GM18526 (cell line): ENCODE data around the gene EVL.

Experiments
- POLR2A ChIP-seq: IDR thresholded peaks from 3 replicates; pipeline ENCODE4 v1.6.1; 2011; ENCODE audit not compliant: insufficient read length; ENCODE audit errors: extremely low read depth

EVL gene

DNA sequence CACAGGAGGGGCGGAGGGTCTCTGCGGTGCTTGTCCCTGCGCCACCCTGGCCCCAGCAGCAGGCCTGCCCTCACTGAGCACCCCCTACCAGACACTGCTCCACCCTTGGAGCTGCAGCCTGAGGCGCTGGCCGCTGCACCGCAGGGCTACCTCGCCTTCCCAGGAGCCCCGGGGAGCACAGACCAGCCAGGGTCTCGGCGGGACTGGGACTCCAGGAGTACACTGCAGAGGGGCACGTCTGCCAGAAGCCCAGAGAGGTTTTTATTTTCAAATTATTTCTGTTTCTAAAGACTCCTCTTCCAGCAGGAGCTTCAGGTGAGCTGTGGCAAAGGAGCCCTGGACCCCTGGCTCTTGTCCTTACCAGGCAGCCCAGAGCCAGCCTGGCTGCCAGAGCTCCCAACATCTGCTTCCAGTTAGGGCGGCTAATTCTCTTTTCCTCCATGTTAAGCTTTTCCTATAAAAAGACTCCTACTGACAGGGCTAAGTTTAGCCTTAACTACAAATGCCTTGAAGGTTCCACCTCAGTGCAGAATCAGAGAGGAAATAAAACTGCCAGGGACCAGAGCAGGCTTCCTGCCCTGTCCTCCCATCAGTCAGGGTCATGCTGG, 67.8 kb downstream of the EVL start:
- no peak for TF ChIP-seq POLR2A

DNA sequence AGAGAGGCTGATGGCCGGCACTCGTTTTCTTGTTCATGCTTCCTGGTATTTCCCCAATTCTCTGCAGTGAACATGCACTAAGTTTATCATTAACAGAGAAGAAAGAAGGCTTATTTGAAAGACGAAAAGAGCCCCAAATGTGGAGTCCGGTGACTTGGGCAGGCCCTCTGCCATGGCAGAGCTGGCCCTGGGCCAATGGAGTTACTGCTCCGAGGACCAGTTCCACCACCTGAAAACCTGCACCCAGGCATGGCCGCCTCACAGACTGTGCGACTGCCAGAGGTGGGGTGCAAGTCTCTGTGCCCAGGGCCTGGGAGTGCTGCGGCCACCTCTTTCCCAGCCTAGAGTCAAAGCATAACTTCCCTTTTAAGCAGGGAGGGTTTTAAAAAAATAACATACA, 69.4 kb downstream of the EVL start:
- no peak for TF ChIP-seq POLR2A

DNA sequence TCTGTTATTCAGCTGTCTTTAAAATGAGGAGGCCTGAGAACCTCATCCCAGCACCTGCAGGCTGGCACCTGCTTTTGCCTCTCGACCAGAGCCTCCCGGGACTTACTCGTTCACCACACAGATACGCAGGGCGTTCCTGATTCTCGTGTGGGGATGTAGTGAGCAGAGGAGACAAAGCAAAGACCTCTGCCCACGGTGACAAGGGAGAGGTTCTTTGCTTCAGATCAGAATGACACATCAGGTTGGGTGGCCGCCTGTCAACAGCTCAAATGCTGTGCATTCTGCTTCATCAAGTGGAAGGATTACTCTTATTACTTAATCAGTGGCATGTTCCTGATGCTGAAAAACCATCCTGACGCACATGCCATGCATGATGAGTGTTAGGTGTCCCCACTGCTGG, 69.9 kb downstream of the EVL start:
- TF ChIP-seq POLR2A, result no peak

DNA sequence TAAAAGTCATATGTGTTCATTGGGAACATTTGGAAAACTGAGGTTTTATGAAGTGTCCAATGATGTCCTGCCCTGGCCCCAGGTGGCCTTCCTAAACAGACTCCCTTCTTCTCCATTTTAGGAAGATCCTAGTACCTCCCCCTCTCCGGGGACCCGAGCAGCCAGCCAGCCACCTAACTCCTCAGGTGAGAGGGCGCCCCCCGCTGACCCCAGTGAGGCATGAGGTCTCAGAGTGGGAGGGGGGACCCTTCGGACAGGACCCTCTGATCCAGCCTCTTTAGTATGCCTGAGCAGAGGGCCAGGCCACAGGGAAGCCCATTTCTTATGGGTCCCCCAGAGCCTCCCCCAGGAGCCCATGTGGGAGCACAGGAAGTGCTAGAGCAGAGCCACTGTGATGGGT, 70.6 kb downstream of the EVL start:
- no peak for TF ChIP-seq POLR2A

DNA sequence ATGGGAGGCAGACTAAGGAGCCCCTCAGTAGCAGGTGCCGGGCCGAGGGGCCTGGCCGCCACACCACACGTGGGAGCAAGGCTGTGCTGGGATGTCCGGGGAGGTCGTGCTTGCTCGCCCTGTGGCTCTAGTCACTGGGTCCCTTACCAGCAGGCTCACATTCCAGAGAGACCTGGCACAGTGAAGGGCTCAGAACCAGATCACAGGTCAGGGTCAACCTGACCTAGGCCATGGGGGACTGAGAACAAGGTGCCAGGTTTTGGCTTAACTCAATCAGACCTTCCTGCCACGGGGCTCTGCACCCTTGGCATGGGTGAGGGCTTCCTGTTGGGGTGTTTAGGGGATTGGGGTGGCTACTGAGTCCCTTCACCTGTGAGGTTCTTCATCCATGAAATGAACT, 72.0 kb downstream of the EVL start:
- no peak for TF ChIP-seq POLR2A

DNA sequence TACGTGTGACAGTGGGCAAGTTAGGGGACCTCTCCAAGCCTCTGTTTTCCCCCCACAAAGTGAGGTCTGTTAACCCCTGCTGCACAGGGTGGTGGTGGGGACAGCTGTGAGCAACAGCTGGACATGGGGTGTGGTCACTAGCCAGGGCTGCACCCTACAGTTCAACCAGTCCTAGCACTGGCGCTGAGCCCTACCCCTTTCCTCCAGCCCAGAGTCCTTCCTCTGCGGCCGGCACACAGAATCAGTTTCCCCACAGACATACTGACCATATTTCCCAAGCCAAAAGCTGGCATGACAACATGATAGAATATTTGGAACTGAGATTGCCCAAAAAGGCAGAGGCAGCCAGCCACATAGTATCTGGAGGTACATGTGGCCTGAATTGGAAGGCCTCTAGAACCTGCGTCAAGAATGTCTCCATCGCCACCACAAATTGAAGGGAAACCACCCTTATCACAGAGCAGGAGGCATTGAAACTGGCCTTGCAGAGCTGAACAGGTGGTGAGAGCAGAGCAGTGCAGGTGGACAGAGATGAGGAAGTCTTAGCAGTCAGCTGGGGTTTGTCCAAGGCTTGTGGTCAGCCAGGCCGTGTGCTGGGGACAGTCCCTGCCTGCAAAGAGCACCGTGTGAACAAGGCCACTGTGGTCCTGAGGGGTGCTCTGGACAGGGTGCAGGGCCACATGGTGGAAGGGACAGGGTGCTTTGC, 73.0 kb downstream of the EVL start:
- TF ChIP-seq POLR2A, result no peak

DNA sequence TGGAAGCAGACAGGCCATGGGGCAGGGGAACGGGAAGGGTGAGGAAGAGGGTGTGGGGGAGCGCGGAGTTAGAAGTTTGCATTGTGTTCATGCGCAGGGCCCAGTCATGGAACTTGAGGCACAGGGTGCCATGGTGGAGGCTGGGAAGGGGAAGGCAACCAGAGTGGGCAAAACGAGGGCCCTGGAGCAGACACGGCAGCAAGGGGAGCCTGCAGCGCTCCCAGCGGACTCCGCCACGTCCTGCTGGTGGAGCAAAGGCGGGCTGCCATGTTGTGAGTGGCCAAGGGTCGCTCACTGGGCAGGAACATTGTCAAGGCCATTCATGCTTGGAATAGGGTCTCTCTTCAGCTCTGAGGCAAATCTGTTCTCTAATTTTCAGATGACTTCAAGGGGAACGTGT, 73.7 kb downstream of the EVL start:
- TF ChIP-seq POLR2A, result no peak

DNA sequence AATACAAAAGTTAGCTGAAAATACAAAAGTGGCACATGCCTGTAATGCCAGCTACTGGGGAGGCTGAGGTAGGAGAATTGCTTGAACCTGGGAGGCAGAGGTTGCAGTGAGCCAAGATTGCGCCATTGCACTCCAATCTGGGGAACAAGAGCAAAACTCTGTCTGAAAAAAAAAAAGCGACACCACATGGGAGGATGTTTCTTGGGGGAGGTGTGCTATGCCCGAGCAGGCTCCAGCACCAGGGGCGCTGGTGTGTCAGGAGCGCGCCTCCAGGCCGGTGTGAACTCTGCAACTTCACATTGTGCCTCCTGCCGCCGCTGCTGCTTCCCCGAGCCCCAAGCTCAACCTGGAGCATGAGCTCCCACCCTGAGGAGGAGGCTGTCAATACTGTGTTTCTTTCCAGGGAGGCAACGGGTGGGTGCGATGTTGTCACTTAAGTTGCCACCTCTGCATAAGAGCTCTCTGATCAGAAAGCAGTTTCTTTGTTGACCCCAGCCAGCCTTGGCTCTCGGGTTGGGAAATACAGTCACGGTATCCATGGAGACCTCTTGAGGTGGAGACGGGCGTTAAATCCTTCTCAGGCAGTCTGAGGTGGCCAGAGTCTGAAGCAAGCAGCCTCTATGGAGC, 75.3 kb downstream of the EVL start:
- TF ChIP-seq POLR2A, result no peak

DNA sequence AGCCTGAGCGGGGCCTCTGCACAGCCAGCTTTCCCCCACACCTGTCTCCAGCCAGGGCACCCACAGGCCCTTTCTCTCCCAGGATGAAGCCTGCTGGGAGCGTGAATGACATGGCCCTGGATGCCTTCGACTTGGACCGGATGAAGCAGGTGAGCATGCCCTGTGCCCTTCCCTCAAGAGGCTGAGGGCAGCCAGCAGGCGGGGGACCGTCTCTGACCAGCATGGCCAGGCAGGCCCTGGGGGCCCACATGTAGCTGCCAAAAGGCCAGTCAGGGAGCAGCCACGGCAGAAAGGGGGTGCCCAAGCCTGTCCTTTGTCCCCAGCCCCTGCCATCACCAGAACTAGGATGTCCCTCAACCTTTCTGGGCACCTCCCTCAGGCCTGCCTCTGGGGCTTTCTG, 75.9 kb downstream of the EVL start:
- TF ChIP-seq POLR2A, result no peak

DNA sequence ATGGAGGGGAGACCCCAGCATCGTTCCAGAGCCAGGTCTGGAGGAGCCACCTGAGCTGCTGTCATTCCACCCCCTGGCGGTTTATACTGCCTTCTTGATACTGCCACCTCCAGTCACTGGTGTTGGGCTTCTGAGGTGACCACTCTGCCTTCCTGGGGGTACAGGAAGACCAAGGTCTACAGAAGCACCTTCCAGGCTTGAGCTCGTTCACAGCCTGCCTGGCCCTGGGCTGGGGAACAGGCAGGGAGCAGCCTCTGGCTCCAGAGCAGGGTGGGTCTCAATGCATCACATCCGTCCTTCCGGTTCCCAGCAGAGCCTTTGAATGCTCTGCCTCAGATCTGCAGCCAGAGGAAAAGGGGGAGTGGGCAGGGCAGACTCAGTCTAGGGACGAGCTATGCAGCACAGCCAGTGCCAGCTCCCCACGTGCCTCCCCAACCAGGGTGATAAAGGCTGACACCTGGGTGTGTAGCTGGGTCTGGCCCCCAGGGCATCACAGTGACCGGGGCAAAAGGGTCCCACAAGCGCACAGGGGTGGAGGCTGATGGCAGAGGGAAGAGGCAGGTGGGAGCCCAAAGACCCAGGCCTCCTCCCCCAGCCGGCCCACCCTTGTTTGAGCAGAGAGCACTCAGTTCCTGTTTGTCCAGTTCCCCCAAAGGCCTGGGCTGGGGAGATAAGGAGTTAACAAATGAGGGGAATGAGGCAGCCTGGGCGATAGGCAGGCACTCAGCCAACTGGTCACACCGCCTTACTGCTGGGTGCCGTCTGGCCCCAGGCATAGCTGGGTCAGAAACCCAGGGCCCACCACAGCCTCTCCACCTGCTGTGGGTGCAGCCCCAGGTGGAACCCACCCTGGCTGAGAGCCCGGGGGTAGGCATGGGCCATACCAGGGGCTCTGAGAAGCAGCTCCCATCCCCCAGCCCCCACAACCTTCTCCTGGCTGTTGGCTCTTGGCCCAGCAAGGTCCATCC, 77.1 kb downstream of the EVL start:
- no peak for TF ChIP-seq POLR2A

DNA sequence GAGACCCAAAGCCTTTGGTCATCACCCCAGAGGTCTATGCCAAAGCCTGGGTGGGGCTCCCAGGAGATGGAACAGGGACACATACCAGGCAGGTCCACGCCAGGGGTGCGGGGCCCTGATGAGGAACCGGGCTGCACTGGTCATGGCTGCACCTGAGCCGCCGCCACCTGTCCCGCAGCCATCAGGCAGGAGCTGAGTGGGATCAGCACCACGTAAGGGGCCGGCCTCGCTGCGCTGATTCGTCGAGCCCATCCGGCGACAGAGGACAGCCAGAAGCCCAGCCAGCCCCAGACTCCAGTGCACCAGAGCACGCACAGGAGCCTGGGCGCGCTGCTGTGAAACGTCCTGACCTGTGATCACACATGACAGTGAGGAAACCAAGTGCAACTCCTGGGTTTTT, 78.3 kb downstream of the EVL start:
- no peak for TF ChIP-seq POLR2A

DNA sequence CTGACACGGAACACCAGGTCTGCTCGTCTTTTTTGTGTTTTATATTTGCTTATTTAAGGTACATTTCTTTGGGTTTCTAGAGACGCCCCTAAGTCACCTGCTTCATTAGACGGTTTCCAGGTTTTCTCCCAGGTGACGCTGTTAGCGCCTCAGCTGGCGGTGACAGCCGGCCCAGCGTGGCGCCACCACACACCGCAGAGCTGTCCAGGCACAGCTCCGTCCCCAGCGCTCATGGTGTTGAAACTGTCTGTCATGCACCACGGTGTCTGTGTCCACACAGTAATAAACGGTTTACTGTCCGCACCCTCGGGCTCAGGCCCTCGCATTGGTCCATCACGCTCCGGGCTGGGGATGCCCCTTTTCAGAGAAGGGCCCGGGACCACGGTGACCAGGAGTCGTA, 78.7 kb downstream of the EVL start:
- TF ChIP-seq POLR2A, result no peak

DNA sequence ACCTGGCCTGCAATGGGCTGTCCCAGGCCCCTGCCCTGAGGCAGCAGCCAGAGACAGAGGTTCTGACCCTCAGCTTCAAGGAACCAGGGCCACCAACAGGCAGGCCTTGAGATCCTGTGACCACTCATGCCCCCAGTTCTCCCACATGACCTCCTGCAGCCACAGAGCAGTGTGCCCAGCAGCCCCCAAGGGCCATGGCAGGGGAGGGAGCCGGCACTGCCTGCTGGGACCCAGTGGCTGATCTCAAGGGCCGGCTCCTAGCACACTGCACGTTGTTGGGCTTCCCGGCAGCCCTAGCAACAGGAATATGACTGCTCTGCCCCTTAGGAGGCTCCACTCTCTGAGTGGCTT, 79.4 kb downstream of the EVL start:
- no peak for TF ChIP-seq POLR2A

DNA sequence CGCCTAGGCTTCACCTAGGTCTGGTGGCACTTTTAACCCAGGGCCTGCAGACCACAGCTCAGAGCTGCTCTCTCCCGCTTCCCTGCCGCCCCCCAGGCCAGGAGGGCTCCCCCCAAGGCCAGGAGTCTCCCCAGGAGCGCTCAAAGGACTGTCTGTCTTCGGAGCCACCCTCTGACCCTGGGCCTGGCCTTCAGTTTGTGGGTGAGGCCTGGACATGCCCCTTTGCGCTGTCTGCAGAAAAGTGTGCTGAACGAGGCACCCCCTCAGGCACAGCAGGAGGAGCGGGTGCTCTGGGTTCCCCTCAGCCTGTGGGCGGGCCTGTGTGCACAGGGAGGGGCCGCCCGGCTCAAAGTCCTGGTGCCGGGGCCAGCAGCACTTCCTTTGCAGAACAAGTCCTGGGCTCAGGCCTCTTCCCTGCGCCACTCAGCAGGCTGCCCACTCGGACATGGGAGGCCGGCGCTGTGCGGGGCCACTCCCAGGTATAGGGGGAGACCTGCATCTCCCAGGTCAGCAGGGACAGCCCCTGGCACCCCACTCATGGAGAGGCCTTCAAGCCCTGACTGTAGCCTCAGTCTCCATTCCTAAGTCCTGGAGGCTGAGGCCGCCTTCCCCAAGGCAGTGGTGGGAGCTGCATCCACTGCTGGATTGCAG, 79.9 kb downstream of the EVL start:
- TF ChIP-seq POLR2A, result no peak
